SH-SY5Y (cell line): ENCODE measurements around the gene AGBL1.

ENCODE experiments used
- GATA2 ChIP-seq: IDR thresholded peaks from 2 replicates; pipeline ENCODE4 v1.6.1; 2011; ENCODE audit warnings: mild to moderate bottlenecking, low read depth, low read length
- GATA3 ChIP-seq: IDR thresholded peaks from 2 replicates; pipeline ENCODE4 v1.6.1; 2011; ENCODE audit warnings: low read depth, mild to moderate bottlenecking, low read length, moderate library complexity

The AGBL1 gene

GRCh38 chr15:86275361-86275760 lies 195.7 kb downstream of the AGBL1 start:
- TF ChIP-seq GATA2 (no peak), GATA3 (no peak)

GRCh38 chr15:86278586-86278985 lies 198.9 kb downstream of the AGBL1 start:
- no peak for TF ChIP-seq GATA2
- no peak for TF ChIP-seq GATA3

GRCh38 chr15:86284635-86285034 lies 205.0 kb downstream of the AGBL1 start:
- TF ChIP-seq GATA2 = no peak
- no peak for TF ChIP-seq GATA3

GRCh38 chr15:86295511-86295910 lies 215.8 kb downstream of the AGBL1 start:
- TF ChIP-seq GATA2 (no peak), GATA3 (no peak)

- no peak for TF ChIP-seq GATA2
- no peak for TF ChIP-seq GATA3
Measured at GRCh38 chr15:86296769-86297168, 217.1 kb downstream of the AGBL1 start.

GRCh38 chr15:86300390-86301125 lies 220.9 kb downstream of the AGBL1 start:
- TF ChIP-seq GATA3 (no peak), GATA2 (no peak)

- TF ChIP-seq GATA3 (no peak), GATA2 (no peak)
Measured at GRCh38 chr15:86311568-86312280, 232.1 kb downstream of the AGBL1 start.

- TF ChIP-seq GATA2 (no peak), GATA3 (no peak)
Measured at GRCh38 chr15:86312486-86312885, 232.8 kb downstream of the AGBL1 start.

- TF ChIP-seq GATA3 = no peak
Measured at GRCh38 chr15:86316216-86316615, 236.5 kb downstream of the AGBL1 start.

GRCh38 chr15:86316726-86317383 lies 237.2 kb downstream of the AGBL1 start:
- TF ChIP-seq GATA2 = no peak
- no peak for TF ChIP-seq GATA3

- TF ChIP-seq GATA3 (no peak), GATA2 (no peak)
Measured at GRCh38 chr15:86317384-86317740, 237.7 kb downstream of the AGBL1 start.

GRCh38 chr15:86322629-86323028 lies 243.0 kb downstream of the AGBL1 start:
- TF ChIP-seq GATA2 (no peak), GATA3 (no peak)

GRCh38 chr15:86327230-86327865 lies 247.7 kb downstream of the AGBL1 start:
- TF ChIP-seq GATA3 (no peak), GATA2 (no peak)

- TF ChIP-seq GATA3 (no peak), GATA2 (no peak)
Measured at GRCh38 chr15:86328658-86329057, 249.0 kb downstream of the AGBL1 start.
